HL-60 (cell line): ENCODE data around the gene LRBA.

Experiments used
- CTCF ChIP-seq: IDR thresholded peaks from one replicate; pipeline ENCODE4 v1.5.1; 2011; ENCODE audit warnings: low read length, control low read depth, inconsistent platforms; ENCODE audit not compliant: insufficient read depth
- GABPA ChIP-seq: IDR thresholded peaks from 2 replicates; pipeline ENCODE4 v1.6.1; 2012; ENCODE audit warnings: low read depth
- POLR2AphosphoS5 ChIP-seq: IDR thresholded peaks from 2 replicates; pipeline ENCODE4 v1.6.1; 2012; ENCODE audit warnings: low read depth
- REST ChIP-seq: IDR thresholded peaks from 2 replicates; pipeline ENCODE4 v1.6.1; 2012; ENCODE audit warnings: low read depth; ENCODE audit not compliant: insufficient replicate concordance

DNA sequence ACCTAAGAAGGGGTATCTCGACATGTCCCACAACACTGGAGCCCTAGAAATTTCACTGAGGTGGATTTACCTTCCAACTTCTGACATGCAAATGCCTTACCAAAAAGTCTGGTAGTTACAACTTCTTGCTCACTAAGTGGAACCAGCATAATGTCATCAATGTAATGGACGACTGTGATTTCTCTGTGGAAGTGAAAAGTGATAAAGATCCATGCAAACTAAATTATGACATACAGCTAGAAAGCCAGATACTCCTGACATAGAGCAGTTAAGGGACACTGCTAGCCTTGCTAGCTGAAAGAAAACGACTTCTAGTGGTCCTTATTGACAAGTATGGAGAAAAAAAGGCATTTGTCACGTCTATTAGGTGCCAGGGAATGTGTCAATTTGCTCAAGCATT, 242.1 kb downstream of the LRBA start:
- TF ChIP-seq POLR2AphosphoS5 (no peak), CTCF (no peak), REST (no peak), GABPA (no peak)
